Epithelial cell of umbilical artery (primary cell): ENCODE results near the gene FIBIN. TPM values are rescaled to one million over a fixed set of nuclear protein-coding genes. Genes with fewer than 3 reads are reported as not detected.

Experiments
- total RNA-seq: library from RNA; depleted of rRNA; stranded (reverse); fragments of >200 nt; gene quantifications from 2 replicates; pipeline ENCODE4 v1.2.3, GENCODE V29; 2014

The FIBIN gene
- total RNA-seq: 0.32 and 0.46 TPM in 2 replicates

GRCh38 chr11:26993965-26994457 lies at the start of gene FIBIN:
TSS of gene FIBIN (plus strand) at chr11:26994112. CDS start at chr11:26994527, 415 bp downstream.

DNA sequence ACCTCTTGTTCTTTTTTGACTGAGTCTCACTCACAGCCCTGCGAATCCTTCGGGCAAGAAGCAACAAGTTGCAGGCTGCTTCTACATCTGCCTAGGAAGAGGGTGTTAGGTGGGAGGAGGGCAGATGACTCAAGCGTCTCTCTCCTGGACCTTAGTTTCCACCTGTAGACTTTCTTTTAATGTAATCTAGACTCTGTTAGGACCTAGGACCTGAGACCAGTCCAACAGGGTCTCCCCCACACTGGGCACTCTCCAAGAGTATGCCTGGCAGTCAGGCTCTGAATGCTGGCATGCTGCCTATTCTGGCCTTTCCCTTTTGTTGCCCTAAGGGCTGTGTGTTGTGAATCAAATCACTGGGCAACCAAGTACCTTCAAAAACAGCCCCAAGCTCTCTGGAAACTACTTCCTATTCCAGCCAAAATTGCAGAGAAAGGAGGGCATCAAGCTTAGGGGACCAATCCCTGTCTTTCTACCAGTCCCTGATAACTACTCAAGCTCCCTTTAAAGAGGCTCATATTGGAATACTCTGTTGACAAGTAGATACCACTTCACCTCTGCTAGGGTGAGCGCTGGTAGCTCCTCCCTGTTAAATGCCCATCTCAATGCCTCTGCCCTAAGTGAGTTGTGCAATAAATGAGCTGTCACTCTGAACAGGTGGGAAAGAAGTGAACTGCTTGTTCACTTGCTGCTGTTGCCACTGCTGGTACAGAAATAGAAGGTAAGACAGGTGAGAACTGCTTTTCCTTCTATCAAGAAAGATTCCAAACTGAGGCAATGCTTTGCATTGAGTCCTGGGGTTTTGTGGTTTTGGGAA lies 46.6 kb downstream of the FIBIN start, which contains the start of gene BBOX1:
Gene BBOX1, plus strand, starts transcription at position 514 of the 814 bp plus-strand sequence. CDS start 14,616 bp downstream, outside the sequence.

Other genes with a start within 250 kb of the FIBIN start
- not detected in 2 replicates for gene BBOX1, start 46.7 kb downstream of the FIBIN start, total RNA-seq